ENCODE data around the gene ALKBH5. TPM values are rescaled to one million over a fixed set of nuclear protein-coding genes. Genes with fewer than 3 reads are reported as not detected.

ALKBH5 gene
- total RNA-seq, 1 experiment from 2014 or later = 97.8 TPM

DNA sequence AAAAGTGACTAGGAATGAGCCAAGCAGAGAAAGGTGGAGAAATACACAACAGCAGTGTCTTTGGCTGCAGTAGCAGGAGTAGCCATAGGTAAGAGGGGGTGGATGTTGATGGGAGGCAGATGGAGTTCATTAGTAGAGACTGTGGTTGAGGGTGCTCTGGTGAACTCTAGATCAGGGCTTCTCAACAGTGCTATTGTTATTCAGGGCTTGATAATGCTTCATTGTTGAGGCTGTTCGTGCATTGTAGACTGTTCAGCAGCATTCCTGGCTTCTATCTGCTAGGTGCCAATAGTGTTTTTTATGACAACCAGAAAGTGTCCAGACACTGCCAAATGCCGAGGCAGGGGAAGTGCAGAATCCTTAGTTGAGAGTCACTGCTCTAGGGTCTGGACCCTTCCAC is 3.6 kb downstream of the ALKBH5 start:
- CTCF ChIA-PET = no interaction called here
- RAD21 ChIA-PET (ENCODE audit: low non-redundant PET in 1 of 2, low total read pairs in 2 of 2, uncharacterized antibody in 2 of 2, unreplicated experiment in 2 of 2) = no interaction called here
- POLR2A ChIA-PET = no interaction called here

More for the DNA sequence above, 3.6 kb downstream of the ALKBH5 start:
- H3K36me3 ChIP-seq (ENCODE audit: control insufficient read depth in 1 of 2, insufficient read depth in 2 of 2, low read length in 2 of 2) = peaks cover 22 to 39% of the 10 kb centered on the region in 2 experiments; a peak in 3 of 4 replicates
- no peak overlapping the region for H3K4me2 ChIP-seq (ENCODE audit: low read length)
- peaks cover 15 to 30% of the 10 kb centered on the region in 2 experiments for H3K4me1 ChIP-seq (ENCODE audit: control insufficient read depth in 1 of 2, insufficient read depth in 2 of 2, low read length in 2 of 2)
- no peak for DNase-seq (ENCODE audit: low read depth, low spot score)
- BruUV-seq (replicated peaks) = no TSS peak
- H3K4me3 ChIP-seq (replicated peaks in 1 of 2; ENCODE audit: low read depth in 1 of 2, low read length in 2 of 2) = no peak overlapping the region
- no peaks in the 10 kb centered on the region for H3K27me3 ChIP-seq (ENCODE audit: insufficient read depth, low read length)
- TF ChIP-seq RAD21 (IDR thresholded peaks at IDR 0.05; ENCODE audit: low read depth) (no peak), POLR2A (IDR thresholded peaks at IDR 0.05; ENCODE audit: borderline replicate concordance, extremely low read depth, insufficient read depth, insufficient read length) (no peak), POLR2AphosphoS5 (IDR thresholded peaks at IDR 0.05; ENCODE audit: low read depth, low read length) (no peak), SIN3A (IDR thresholded peaks at IDR 0.05; ENCODE audit: low read depth) (no peak), ZNF274 (IDR thresholded peaks at IDR 0.05; ENCODE audit: low read depth, low read length) (no peak), EZH2phosphoT487 (IDR thresholded peaks at IDR 0.05; ENCODE audit: borderline replicate concordance) (no peak), FOSL1 (IDR thresholded peaks at IDR 0.05; ENCODE audit: low read depth) (no peak), EGR1 (IDR thresholded peaks at IDR 0.05; ENCODE audit: low read depth) (no peak), EZH2 (IDR thresholded peaks at IDR 0.05) (no peak), CEBPB (IDR thresholded peaks at IDR 0.05; ENCODE audit: low read depth) (no peak), JUND (IDR thresholded peaks at IDR 0.05) (no peak), YY1 (IDR thresholded peaks at IDR 0.05; ENCODE audit: extremely low read depth, insufficient replicate concordance, low read depth, low read length) (no peak), CBX3 (IDR thresholded peaks at IDR 0.05; ENCODE audit: low read depth) (no peak), SP1 (IDR thresholded peaks at IDR 0.05; ENCODE audit: low read depth) (no peak)
- TF ChIP-seq, protein P1, sequence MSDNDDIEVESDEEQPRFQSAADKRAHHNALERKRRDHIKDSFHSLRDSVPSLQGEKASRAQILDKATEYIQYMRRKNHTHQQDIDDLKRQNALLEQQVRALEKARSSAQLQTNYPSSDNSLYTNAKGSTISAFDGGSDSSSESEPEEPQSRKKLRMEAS (IDR thresholded peaks at IDR 0.05) = no peak
- TF ChIP-seq, protein P2, sequence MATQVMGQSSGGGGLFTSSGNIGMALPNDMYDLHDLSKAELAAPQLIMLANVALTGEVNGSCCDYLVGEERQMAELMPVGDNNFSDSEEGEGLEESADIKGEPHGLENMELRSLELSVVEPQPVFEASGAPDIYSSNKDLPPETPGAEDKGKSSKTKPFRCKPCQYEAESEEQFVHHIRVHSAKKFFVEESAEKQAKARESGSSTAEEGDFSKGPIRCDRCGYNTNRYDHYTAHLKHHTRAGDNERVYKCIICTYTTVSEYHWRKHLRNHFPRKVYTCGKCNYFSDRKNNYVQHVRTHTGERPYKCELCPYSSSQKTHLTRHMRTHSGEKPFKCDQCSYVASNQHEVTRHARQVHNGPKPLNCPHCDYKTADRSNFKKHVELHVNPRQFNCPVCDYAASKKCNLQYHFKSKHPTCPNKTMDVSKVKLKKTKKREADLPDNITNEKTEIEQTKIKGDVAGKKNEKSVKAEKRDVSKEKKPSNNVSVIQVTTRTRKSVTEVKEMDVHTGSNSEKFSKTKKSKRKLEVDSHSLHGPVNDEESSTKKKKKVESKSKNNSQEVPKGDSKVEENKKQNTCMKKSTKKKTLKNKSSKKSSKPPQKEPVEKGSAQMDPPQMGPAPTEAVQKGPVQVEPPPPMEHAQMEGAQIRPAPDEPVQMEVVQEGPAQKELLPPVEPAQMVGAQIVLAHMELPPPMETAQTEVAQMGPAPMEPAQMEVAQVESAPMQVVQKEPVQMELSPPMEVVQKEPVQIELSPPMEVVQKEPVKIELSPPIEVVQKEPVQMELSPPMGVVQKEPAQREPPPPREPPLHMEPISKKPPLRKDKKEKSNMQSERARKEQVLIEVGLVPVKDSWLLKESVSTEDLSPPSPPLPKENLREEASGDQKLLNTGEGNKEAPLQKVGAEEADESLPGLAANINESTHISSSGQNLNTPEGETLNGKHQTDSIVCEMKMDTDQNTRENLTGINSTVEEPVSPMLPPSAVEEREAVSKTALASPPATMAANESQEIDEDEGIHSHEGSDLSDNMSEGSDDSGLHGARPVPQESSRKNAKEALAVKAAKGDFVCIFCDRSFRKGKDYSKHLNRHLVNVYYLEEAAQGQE (IDR thresholded peaks at IDR 0.05; ENCODE audit: low read depth) = no peak
- no peak overlapping the region for H3K27ac ChIP-seq (ENCODE audit: low read depth, low read length)
- peaks cover 81% of the 10 kb centered on the region for H3K79me2 ChIP-seq (ENCODE audit: insufficient read depth, low read length)
- no peak overlapping the region for H2AFZ ChIP-seq (ENCODE audit: low read depth, low read length, poor library complexity, severe bottlenecking)
- peaks cover 8% of the 10 kb centered on the region; the same call in 1 of the 2 replicates for H4K20me1 ChIP-seq (ENCODE audit: insufficient read depth)
- intact Hi-C loops (cut with micrococcal nuclease) = no loop called here
- no peak for ATAC-seq
- H3K9me3 ChIP-seq (ENCODE audit: control insufficient read depth in 1 of 2, insufficient read depth in 1 of 2, low read depth in 1 of 2, low read length in 2 of 2) = no peaks in the 10 kb centered on the region
- H3K9ac ChIP-seq (ENCODE audit: low read length) = no peak overlapping the region
- no peaks in the 10 kb centered on the region for H3K9me2 ChIP-seq (ENCODE audit: insufficient read depth)
